CD14-positive monocyte (primary cell): ENCODE measurements around the gene PDLIM7. TPM values are rescaled to one million over a fixed set of nuclear protein-coding genes. Genes with fewer than 3 reads are reported as not detected.

Experiments used
- DNase-seq, 3 donors: peaks; one replicate each; pipeline ENCODE4 v3.0.0-alpha.2; 2011 to 2022
- H2AFZ ChIP-seq: 2 replicates; pipeline ENCODE4 v1.6.0; 2012; ENCODE audit warnings: mild to moderate bottlenecking, low read depth, low read length, inconsistent platforms; ENCODE audit not compliant: insufficient read depth, poor library complexity, severe bottlenecking
- H3K27ac ChIP-seq, 2 donors: 1 replicate in 1 of 2; 2 replicates in 1 of 2; pipeline ENCODE4 v1.5.1; 2012 to 2013; ENCODE audit warnings: low read length in 2 of 2, control low read depth in 1 of 2, inconsistent platforms in 1 of 2, low read depth in 1 of 2, mild to moderate bottlenecking in 1 of 2
- H3K27me3 ChIP-seq, 2 donors: one replicate each; pipeline versions ENCODE4 v1.6.0 to v1.6.1; 2011 to 2013; ENCODE audit warnings: low read length in 2 of 2; ENCODE audit not compliant: control insufficient read depth in 2 of 2, insufficient read depth in 2 of 2
- H3K36me3 ChIP-seq, 2 donors: replicated peaks in 1 of 2; 1 replicate in 1 of 2; 2 replicates in 1 of 2; pipeline versions ENCODE4 v1.5.1 to v1.6.1; 2012 to 2013; ENCODE audit warnings: low read length in 2 of 2, control low read depth in 1 of 2, inconsistent platforms in 1 of 2, mild to moderate bottlenecking in 1 of 2; ENCODE audit not compliant: insufficient read depth in 2 of 2, control insufficient read depth in 1 of 2
- H3K4me1 ChIP-seq, 2 donors: 1 replicate in 1 of 2; 2 replicates in 1 of 2; pipeline versions ENCODE4 v1.5.1 to v1.6.1; 2012 to 2013; ENCODE audit warnings: low read length in 2 of 2, control low read depth in 1 of 2, inconsistent platforms in 1 of 2, mild to moderate bottlenecking in 1 of 2, moderate library complexity in 1 of 2; ENCODE audit not compliant: insufficient read depth in 2 of 2, control insufficient read depth in 1 of 2
- H3K4me2 ChIP-seq: replicated peaks from 2 replicates; pipeline ENCODE3; 2012; ENCODE audit warnings: low read length, moderate library complexity, mild to moderate bottlenecking; ENCODE audit not compliant: poor library complexity, severe bottlenecking; ENCODE audit errors: extremely low read depth
- H3K4me3 ChIP-seq, 3 experiments: fragments of 200-600 bp in 1 of 3; sonication (generic) in 1 of 3; replicated peaks in 1 of 3; 1 replicate in 2 of 3; 2 replicates in 1 of 3; pipeline ENCODE4 v1.5.1; 2011 to 2013; ENCODE audit warnings: low read length in 3 of 3, mild to moderate bottlenecking in 3 of 3, control low read depth in 2 of 3, low read depth in 2 of 3, inconsistent platforms in 1 of 3, moderate library complexity in 1 of 3
- H3K79me2 ChIP-seq: 2 replicates; pipeline ENCODE4 v1.6.0; 2012; ENCODE audit warnings: mild to moderate bottlenecking, control low read depth, inconsistent platforms, low read length, moderate library complexity; ENCODE audit not compliant: insufficient read depth
- H3K9ac ChIP-seq: 2 replicates; pipeline ENCODE4 v1.6.0; 2017; ENCODE audit warnings: low read length, mild to moderate bottlenecking; ENCODE audit not compliant: insufficient read depth, poor library complexity, severe bottlenecking
- H3K9me3 ChIP-seq, 2 donors: replicated peaks in 1 of 2; 1 replicate in 1 of 2; 2 replicates in 1 of 2; pipeline versions ENCODE4 v1.5.1 to v1.6.1; 2012 to 2013; ENCODE audit warnings: low read length in 2 of 2, control low read depth in 1 of 2; ENCODE audit not compliant: control insufficient read depth in 1 of 2, insufficient read depth in 1 of 2
- H4K20me1 ChIP-seq: 2 replicates; pipeline ENCODE4 v1.6.0; 2012; ENCODE audit warnings: mild to moderate bottlenecking, low read length, control low read depth, moderate library complexity; ENCODE audit not compliant: insufficient read depth
- H3K27ac Mint-ChIP-seq, 7 donors: one replicate each; pipeline ENCODE4 v1.8.0; 2020; ENCODE audit warnings: mild to moderate bottlenecking in 7 of 7, mixed read lengths in 7 of 7, moderate library complexity in 6 of 7, inconsistent platforms in 2 of 7
- H3K27me3 Mint-ChIP-seq, 3 donors: one replicate each; pipeline ENCODE4 v1.8.0; 2021 to 2022; ENCODE audit warnings: low read depth in 3 of 3, mild to moderate bottlenecking in 3 of 3, mixed read lengths in 3 of 3, moderate library complexity in 3 of 3, inconsistent platforms in 1 of 3
- H3K36me3 Mint-ChIP-seq, 2 donors: one replicate each; pipeline ENCODE4 v1.8.0; 2020; ENCODE audit warnings: mixed read lengths in 2 of 2, inconsistent platforms in 1 of 2, mild to moderate bottlenecking in 1 of 2
- H3K4me1 Mint-ChIP-seq: one replicate; pipeline ENCODE4 v1.8.0; 2020; ENCODE audit warnings: mild to moderate bottlenecking, mixed read lengths
- H3K4me3 Mint-ChIP-seq, 2 donors: one replicate each; pipeline ENCODE4 v1.8.0; 2020; ENCODE audit warnings: mild to moderate bottlenecking in 2 of 2, mixed read lengths in 2 of 2, moderate library complexity in 1 of 2
- H3K9me3 Mint-ChIP-seq, 7 donors: one replicate each; pipeline ENCODE4 v1.8.0; 2020 to 2022; ENCODE audit warnings: mixed read lengths in 7 of 7, mild to moderate bottlenecking in 6 of 7, moderate library complexity in 6 of 7, inconsistent platforms in 2 of 7
- WGBS: methylation state at CpG from one replicate; pipeline ENCODE4 v1.1.5; 2013; ENCODE audit warnings: missing lambda C conversion rate; ENCODE audit not compliant: insufficient coverage; 5-methylcytosine and 5-hydroxymethylcytosine counted together
- intact Hi-C, 2 donors: fragments of 100-400 bp; cut with micrococcal nuclease; formaldehyde crosslinking; loops; one replicate each; pipeline versions ENCODE4 v1.15.0 to v1.15.1; 2023
- polyA plus RNA-seq, 3 donors: library from polyadenylated mRNA; depleted of rRNA in 1 of 3; unstranded in 2 of 3; stranded (reverse) in 1 of 3; fragments of 300-500 nt in 2 of 3; fragments of >200 nt in 1 of 3; fragmentation: Illumina TruSeq in 2 of 3; gene quantifications; 1 replicate in 2 of 3; 2 replicates in 1 of 3; pipeline ENCODE4 v1.2.3, GENCODE V29; 2012 to 2021
- TF ChIP-seq, protein P1 (sequence below): fragments of 200-600 bp; IDR thresholded peaks from one replicate; pipeline ENCODE4 v1.8.0; 2022; ENCODE audit warnings: antibody characterized with exemption, mild to moderate bottlenecking

The PDLIM7 gene
- polyA plus RNA-seq, 3 donors = 21.6 to 126 (median 27.2) TPM

DNA sequence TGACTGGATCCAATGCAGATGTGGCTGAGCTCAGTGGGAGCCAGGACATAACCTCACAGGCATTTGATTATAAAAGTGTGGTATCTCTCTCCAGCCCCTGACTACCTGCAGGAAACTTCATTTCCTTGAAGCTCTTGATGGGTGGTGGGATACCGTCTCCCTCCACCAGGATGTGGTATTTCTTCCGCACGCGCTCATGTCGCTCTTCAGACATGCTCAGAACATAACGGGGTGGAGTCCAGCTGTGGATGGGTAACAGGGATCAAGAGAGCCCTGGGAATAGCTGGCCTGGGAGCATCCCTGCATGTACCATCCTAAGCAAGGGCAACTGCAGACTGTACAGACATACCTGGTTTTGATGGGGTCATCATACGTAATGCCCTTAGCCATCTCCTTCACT, 18.2 kb upstream of the PDLIM7 start:
- Histone ChIP-seq H3K79me2 (peaks cover 39% of the 10 kb centered on the region), H3K4me2 (peak overlapping the region; percentile 99), H3K4me3 (peak overlapping the region in 1 of 3 experiments; percentile 98), H4K20me1 (peaks cover 11% of the 10 kb centered on the region), H2AFZ (no peak overlapping the region), H3K27ac (peak overlapping the region in 1 of 2 donors; percentile 92), H3K27me3 (no peaks in the 10 kb centered on the region), H3K4me1 (peaks cover 31 to 47% of the 10 kb centered on the region in 2 donors), H3K36me3 (peaks cover 57 to 64% of the 10 kb centered on the region in 2 donors), H3K9ac (peak overlapping the region; percentile 91), H3K9me3 (no peaks in the 10 kb centered on the region)
- Mint-ChIP-seq H3K27ac (peak overlapping the region in 4 of 7 donors; percentile 31 to 96 (median 74)), H3K4me3 (peak overlapping the region; percentile 94 to 98), H3K27me3 (peaks cover 0 to 2% (median 0%) of the 10 kb centered on the region in 3 donors), H3K36me3 (peaks cover 64 to 68% of the 10 kb centered on the region in 2 donors), H3K4me1 (peaks cover 37% of the 10 kb centered on the region), H3K9me3 (peaks cover 0 to 2% (median 0%) of the 10 kb centered on the region in 7 donors)
- no peak for DNase-seq
- intact Hi-C loops = loop anchor here in 1 of 2 donors (5.0 kb wide), 1 partner anchor 37 kb away; the partner anchor contains the start of gene FAM193B
- TF ChIP-seq, protein P1, sequence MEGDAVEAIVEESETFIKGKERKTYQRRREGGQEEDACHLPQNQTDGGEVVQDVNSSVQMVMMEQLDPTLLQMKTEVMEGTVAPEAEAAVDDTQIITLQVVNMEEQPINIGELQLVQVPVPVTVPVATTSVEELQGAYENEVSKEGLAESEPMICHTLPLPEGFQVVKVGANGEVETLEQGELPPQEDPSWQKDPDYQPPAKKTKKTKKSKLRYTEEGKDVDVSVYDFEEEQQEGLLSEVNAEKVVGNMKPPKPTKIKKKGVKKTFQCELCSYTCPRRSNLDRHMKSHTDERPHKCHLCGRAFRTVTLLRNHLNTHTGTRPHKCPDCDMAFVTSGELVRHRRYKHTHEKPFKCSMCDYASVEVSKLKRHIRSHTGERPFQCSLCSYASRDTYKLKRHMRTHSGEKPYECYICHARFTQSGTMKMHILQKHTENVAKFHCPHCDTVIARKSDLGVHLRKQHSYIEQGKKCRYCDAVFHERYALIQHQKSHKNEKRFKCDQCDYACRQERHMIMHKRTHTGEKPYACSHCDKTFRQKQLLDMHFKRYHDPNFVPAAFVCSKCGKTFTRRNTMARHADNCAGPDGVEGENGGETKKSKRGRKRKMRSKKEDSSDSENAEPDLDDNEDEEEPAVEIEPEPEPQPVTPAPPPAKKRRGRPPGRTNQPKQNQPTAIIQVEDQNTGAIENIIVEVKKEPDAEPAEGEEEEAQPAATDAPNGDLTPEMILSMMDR = no peak
- no CpG with 5 or more reads among the region's 7 CpGs for WGBS

DNA sequence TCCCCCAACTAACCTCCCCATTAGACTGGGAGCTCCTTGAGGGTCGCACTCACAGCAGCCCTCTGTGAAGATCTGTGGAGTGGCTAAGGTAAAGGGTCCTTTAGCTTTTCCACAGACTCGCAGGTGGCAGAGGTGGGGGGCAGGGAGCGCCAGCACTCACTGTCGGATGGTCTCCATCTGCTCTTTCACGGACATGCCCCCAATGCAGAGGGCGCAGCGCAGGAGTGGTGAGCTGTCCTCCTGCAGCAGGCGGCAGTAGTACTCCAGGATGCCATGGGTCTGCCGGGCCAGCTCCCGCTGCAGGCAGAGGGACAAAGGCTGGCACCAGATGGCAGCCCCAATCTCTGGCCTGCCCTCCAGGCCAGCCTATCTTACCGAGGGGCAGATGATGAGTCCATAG, 17.1 kb upstream of the PDLIM7 start:
- Mint-ChIP-seq H3K27ac (peak overlapping the region in 1 of 7 donors; percentile 68), H3K4me3 (no peak overlapping the region), H3K36me3 (peaks cover 54 to 58% of the 10 kb centered on the region in 2 donors), H3K27me3 (peaks cover 0 to 5% (median 0%) of the 10 kb centered on the region in 3 donors), H3K9me3 (peaks cover 0 to 2% (median 0%) of the 10 kb centered on the region in 7 donors), H3K4me1 (peaks cover 47% of the 10 kb centered on the region)
- no peak for DNase-seq
- no peak overlapping the region for H2AFZ ChIP-seq
- H3K4me3 ChIP-seq = no peak overlapping the region
- intact Hi-C loops = no loop called here
- H3K4me2 ChIP-seq = no peak overlapping the region
- H3K79me2 ChIP-seq = peaks cover 47% of the 10 kb centered on the region
- H3K27ac ChIP-seq = no peak overlapping the region
- H3K9ac ChIP-seq = no peak overlapping the region
- H3K4me1 ChIP-seq = peaks cover 41 to 57% of the 10 kb centered on the region in 2 donors
- TF ChIP-seq, protein P1 = no peak
- H3K36me3 ChIP-seq = peaks cover 47 to 53% of the 10 kb centered on the region in 2 donors
- H4K20me1 ChIP-seq = peaks cover 11% of the 10 kb centered on the region
- H3K9me3 ChIP-seq = no peaks in the 10 kb centered on the region
- 97% methylated on average over 10 of the region's 11 CpGs for WGBS
- no peaks in the 10 kb centered on the region for H3K27me3 ChIP-seq
